B cell (primary cell): Measurements from ENCODE around the gene SAG. TPM values are rescaled to one million over a fixed set of nuclear protein-coding genes. Genes with fewer than 3 reads are reported as not detected.

Experiments used
- ATAC-seq: fragments of 200-7000 bp; cut with Tn5 transposase; one replicate; pipeline ENCODE4 v1.10.0; 2021; ENCODE audit warnings: low read depth, mild to moderate bottlenecking, moderate number of reproducible peaks, moderate library complexity
- CTCF ChIA-PET: fragments of 350-600 bp; sonication (Branson Sonifier 250); formaldehyde crosslinking; loops from one replicate; lab custom pipeline; 2021; ENCODE audit warnings: antibody characterized with exemption, inconsistent platforms; lab: Charles Lee
- POLR2A ChIA-PET: fragments of 350-600 bp; sonication (Branson Sonifier 250); formaldehyde crosslinking; loops from one replicate; lab custom pipeline; 2021; ENCODE audit warnings: antibody characterized with exemption; lab: Charles Lee
- DNase-seq: peaks from one replicate; pipeline ENCODE4 v3.0.0; 2013
- H2AFZ ChIP-seq: 2 replicates; pipeline ENCODE4 v1.6.1; 2012; ENCODE audit warnings: mild to moderate bottlenecking, low read depth, low read length; ENCODE audit not compliant: insufficient read depth, poor library complexity, severe bottlenecking
- H3K27ac ChIP-seq, 2 donors: 1 replicate in 1 of 2; 2 replicates in 1 of 2; pipeline ENCODE4 v1.5.1; 2012 to 2013; ENCODE audit warnings: low read length in 2 of 2, mild to moderate bottlenecking in 2 of 2, moderate library complexity in 1 of 2
- H3K27me3 ChIP-seq, 4 experiments: fragments of 200-600 bp in 1 of 4; sonication (generic) in 1 of 4; replicated peaks in 1 of 4; 1 replicate in 2 of 4; 2 replicates in 2 of 4; pipeline versions ENCODE4 v1.6.1 to v1.7.0; 2013 to 2016; ENCODE audit warnings: low read length in 3 of 4, mild to moderate bottlenecking in 2 of 4, mixed read lengths in 1 of 4, moderate library complexity in 1 of 4; ENCODE audit not compliant: insufficient read depth in 4 of 4, control insufficient read depth in 3 of 4; ENCODE audit errors: control extremely low read depth in 1 of 4
- H3K36me3 ChIP-seq, 2 experiments: replicated peaks in 1 of 2; 1 replicate in 1 of 2; 2 replicates in 1 of 2; pipeline versions ENCODE4 v1.6.1 to v1.7.1; 2013; ENCODE audit warnings: low read length in 1 of 2; ENCODE audit not compliant: insufficient read depth in 2 of 2, control insufficient read depth in 1 of 2; ENCODE audit errors: control extremely low read depth in 1 of 2, extremely low read depth in 1 of 2
- H3K4me1 ChIP-seq, 2 donors: fragments of 200-600 bp in 1 of 2; sonication (generic) in 1 of 2; 1 replicate in 1 of 2; 2 replicates in 1 of 2; pipeline versions ENCODE4 v1.5.1 to v1.6.1; 2013 to 2017; ENCODE audit warnings: low read length in 2 of 2; ENCODE audit not compliant: control insufficient read depth in 2 of 2, insufficient read depth in 2 of 2
- H3K4me2 ChIP-seq: replicated peaks from 2 replicates; pipeline ENCODE3; 2012; ENCODE audit warnings: mild to moderate bottlenecking, low read depth, low read length; ENCODE audit not compliant: poor library complexity, severe bottlenecking
- H3K4me3 ChIP-seq, 5 experiments: fragments of 200-600 bp in 1 of 5; sonication (generic) in 1 of 5; 1 replicate in 3 of 5; 2 replicates in 2 of 5; pipeline versions ENCODE4 v1.5.1 to v1.7.0; 2011 to 2016; ENCODE audit warnings: low read length in 4 of 5, mild to moderate bottlenecking in 4 of 5, low read depth in 2 of 5, control low read depth in 1 of 5, moderate library complexity in 1 of 5; ENCODE audit not compliant: insufficient read depth in 1 of 5; ENCODE audit errors: control extremely low read depth in 1 of 5, extremely low read depth in 1 of 5
- H3K79me2 ChIP-seq: fragments of 200-600 bp; sonication (generic); one replicate; pipeline ENCODE4 v1.6.0; 2016; ENCODE audit warnings: low read length; ENCODE audit not compliant: control insufficient read depth, insufficient read depth
- H3K9ac ChIP-seq: fragments of 200-600 bp; sonication (generic); 2 replicates; pipeline ENCODE4 v1.6.1; 2017; ENCODE audit warnings: mild to moderate bottlenecking, low read length, moderate library complexity
- H3K9me3 ChIP-seq, 3 donors: one replicate each; pipeline versions ENCODE4 v1.6.1 to v1.7.1; 2013; ENCODE audit warnings: low read length in 2 of 3; ENCODE audit not compliant: control insufficient read depth in 2 of 3, insufficient read depth in 1 of 3; ENCODE audit errors: control extremely low read depth in 1 of 3
- H4K20me1 ChIP-seq: 2 replicates; pipeline ENCODE4 v1.6.0; 2012; ENCODE audit warnings: mild to moderate bottlenecking, low read length; ENCODE audit not compliant: insufficient read depth, control insufficient read depth, poor library complexity, severe bottlenecking
- H3K27ac Mint-ChIP-seq: one replicate; pipeline ENCODE4 v1.8.0; 2021; ENCODE audit warnings: mixed read lengths
- H3K27me3 Mint-ChIP-seq: one replicate; pipeline ENCODE4 v1.8.0; 2021; ENCODE audit warnings: mixed read lengths
- H3K4me1 Mint-ChIP-seq: one replicate; pipeline ENCODE4 v1.8.0; 2021; ENCODE audit warnings: mixed read lengths
- H3K4me3 Mint-ChIP-seq: one replicate; pipeline ENCODE4 v1.8.0; 2021; ENCODE audit warnings: mixed read lengths
- H3K9me3 Mint-ChIP-seq: one replicate; pipeline ENCODE4 v1.8.0; 2022; ENCODE audit warnings: mixed read lengths; ENCODE audit not compliant: insufficient read depth
- CTCF ChIP-seq: fragments of 200-600 bp; IDR thresholded peaks from one replicate; pipeline ENCODE4 v1.8.0; 2022; ENCODE audit warnings: antibody characterized with exemption, mild to moderate bottlenecking
- EZH2 ChIP-seq: IDR thresholded peaks from 2 replicates; pipeline ENCODE4 v1.6.1; 2012; ENCODE audit warnings: borderline replicate concordance, low read depth, mild to moderate bottlenecking, moderate library complexity, low read length; ENCODE audit not compliant: insufficient read depth, poor library complexity, severe bottlenecking
- WGBS: methylation state at CpG from one replicate; pipeline ENCODE4 v1.1.5; 2013; ENCODE audit warnings: missing lambda C conversion rate; ENCODE audit not compliant: insufficient coverage; 5-methylcytosine and 5-hydroxymethylcytosine counted together
- intact Hi-C: fragments of 100-400 bp; cut with micrococcal nuclease; formaldehyde crosslinking; loops from one replicate; pipeline ENCODE4 v1.10.0; 2022
- polyA plus RNA-seq: library from polyadenylated mRNA; depleted of rRNA; stranded (reverse); fragments of >200 nt; gene quantifications from 2 replicates; pipeline ENCODE4 v1.2.3, GENCODE V29; 2012
- total RNA-seq, 2 donors: library from RNA; stranded (reverse); fragments of 120-200 nt in 1 of 2; gene quantifications; 1 replicate in 1 of 2; 2 replicates in 1 of 2; pipeline versions ENCODE4 v1.2.3 to v1.2.4, GENCODE V29; 2013 to 2022

SAG gene
- total and polyA plus RNA-seq, 2 donors (not counting 1 experiment from before 2014, with no cell fraction given), result 0.03 to 0.17 TPM

DNA sequence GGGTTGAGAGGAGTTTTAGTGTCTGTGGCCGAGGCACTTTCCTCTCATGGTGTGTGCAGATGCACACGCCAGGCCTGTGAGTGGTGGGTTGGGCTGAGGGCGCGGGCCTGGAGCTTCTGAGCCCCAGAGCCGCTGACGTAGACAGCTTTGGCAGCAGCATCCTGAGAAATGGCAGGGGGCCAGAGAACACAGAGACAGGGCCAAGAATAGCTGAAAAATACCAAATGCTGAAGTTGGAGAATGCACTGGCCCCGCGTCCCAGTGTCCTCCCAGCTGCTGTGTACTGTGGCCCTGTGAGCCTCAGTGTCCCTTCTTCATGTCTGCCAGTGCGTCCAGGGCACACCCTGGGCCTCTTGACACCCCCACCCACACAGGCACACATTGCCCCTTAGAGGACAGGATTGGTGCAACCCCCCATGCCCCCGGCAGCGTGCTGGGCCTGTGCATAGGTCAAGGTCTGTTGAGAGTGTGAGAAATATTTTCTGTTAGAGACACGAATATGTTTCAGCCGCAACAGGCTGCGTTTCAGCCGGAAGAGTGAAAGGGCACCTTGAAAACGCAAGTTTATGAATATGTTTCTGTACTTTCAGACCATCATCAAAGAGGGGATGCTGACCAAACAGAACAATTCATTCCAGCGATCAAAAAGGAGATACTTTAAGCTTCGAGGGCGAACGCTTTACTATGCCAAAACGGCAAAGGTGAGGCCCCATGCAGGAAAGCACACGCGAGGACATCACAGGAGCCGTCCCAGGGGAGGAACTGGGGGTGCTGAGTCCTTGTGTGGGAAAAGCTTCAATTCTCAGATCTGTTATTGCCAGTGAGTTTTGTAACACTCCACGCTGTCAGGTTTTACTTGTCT, 80.3 kb downstream of the SAG start:
- peaks cover 41% of the 10 kb centered on the region for H4K20me1 ChIP-seq
- H3K79me2 ChIP-seq, result peaks cover 98% of the 10 kb centered on the region
- Mint-ChIP-seq H3K27ac (peak overlapping the region; percentile 76), H3K4me3 (peak overlapping the region; percentile 37), H3K4me1 (peaks cover 68% of the 10 kb centered on the region), H3K27me3 (no peaks in the 10 kb centered on the region), H3K9me3 (no peaks in the 10 kb centered on the region)
- peaks cover 1 to 45% of the 10 kb centered on the region in 2 experiments for H3K36me3 ChIP-seq
- WGBS, result 71% methylated on average over 21 of the region's 25 CpGs
- TF ChIP-seq EZH2 (no peak), CTCF (no peak)
- H3K9ac ChIP-seq, result no peak overlapping the region
- intact Hi-C loops, result loop anchor here (10.0 kb wide), 2 partner anchors 57 to 533 kb away; no protein-coding TSS in a partner anchor
- no peaks in the 10 kb centered on the region for H3K9me3 ChIP-seq
- no peak overlapping the region for H2AFZ ChIP-seq
- H3K27ac ChIP-seq, result peak overlapping the region in 1 of 2 donors; percentile 85
- no peaks in the 10 kb centered on the region for H3K27me3 ChIP-seq
- ChIA-PET CTCF (interaction anchor here (0.7 to 1.2 kb wide), 4 partner anchors 9 to 55 kb away, joined by 3 to 4 read pairs (median 3); no protein-coding TSS in a partner anchor), POLR2A (no interaction called here)
- H3K4me3 ChIP-seq, result no peak overlapping the region
- H3K4me2 ChIP-seq, result peak overlapping the region; percentile 59
- DNase-seq, result no peak
- no peak for ATAC-seq
- H3K4me1 ChIP-seq, result peaks cover 52 to 54% of the 10 kb centered on the region in 2 donors
